NCI-H2196 (cell line): Measurements from ENCODE around the gene TCF3.
"Not testable (repeated sequence)": the region's sequence is repeated elsewhere in the genome, so short reads cannot be mapped to it uniquely, and the experiment has no call there.

ENCODE experiments used
- DNase-seq: peaks from one replicate; lab custom pipeline; 2025; ENCODE audit not compliant: unreplicated experiment; lab: John Stamatoyannopoulos, UW

TCF3 gene

GRCh38 chr19:1652471-1653299 is at the start of gene TCF3:
Gene TCF3, minus strand, starts transcription at chr19:1652615. Its CDS starts 2,367 bp downstream, at chr19:1650248.
- peak; percentile 98 for DNase-seq

- no peak for DNase-seq
These were observed 48.6 kb upstream of the TCF3 start for GRCh38 chr19:1700733-1701663.

- no peak for DNase-seq
These were observed 47.8 kb upstream of the TCF3 start for GRCh38 chr19:1699998-1700732.

GRCh38 chr19:1699386-1699785 is 47.0 kb upstream of the TCF3 start:
- no peak for DNase-seq

DNA sequence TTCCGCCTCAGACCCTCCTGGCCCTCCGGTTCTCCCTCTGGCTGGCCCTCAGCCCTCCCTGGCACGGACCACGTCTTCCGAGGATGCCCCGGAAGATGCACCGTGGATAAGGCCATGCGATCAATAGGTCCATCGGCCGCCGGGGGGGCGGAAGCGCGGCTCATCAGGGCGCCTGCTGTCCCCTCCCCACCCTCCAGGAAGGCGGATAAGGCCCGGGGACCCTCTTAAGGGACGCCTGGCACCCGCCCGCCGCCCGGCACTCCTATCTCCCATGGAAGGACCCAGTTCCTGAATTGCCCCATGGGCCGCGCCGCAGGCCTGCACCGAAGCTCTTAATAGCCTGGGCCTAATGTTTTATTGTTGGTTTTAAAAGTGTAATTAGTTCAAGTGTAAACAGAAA is 46.2 kb upstream of the TCF3 start:
- DNase-seq, result no peak

DNA sequence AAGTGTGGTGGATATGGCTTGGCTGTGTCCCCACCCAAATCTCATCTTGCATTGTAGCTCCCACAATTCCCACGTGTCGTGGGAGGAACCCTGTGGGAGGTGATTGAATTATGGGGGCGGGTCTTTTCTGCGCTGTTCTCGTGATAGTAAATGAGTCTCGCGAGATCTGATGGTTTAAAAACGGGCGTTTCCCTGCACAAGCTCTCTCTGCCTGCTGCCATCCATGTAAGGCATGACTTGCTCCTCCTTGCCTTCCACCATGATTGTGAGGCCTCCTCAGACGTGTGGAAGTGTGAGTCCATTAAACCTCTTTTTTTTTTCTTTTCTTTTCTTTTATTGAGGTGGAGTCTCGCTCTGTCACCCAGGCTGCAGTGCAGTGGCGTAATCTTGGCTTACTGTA is 43.1 kb upstream of the TCF3 start:
- DNase-seq, result not testable (repeated sequence)

DNA sequence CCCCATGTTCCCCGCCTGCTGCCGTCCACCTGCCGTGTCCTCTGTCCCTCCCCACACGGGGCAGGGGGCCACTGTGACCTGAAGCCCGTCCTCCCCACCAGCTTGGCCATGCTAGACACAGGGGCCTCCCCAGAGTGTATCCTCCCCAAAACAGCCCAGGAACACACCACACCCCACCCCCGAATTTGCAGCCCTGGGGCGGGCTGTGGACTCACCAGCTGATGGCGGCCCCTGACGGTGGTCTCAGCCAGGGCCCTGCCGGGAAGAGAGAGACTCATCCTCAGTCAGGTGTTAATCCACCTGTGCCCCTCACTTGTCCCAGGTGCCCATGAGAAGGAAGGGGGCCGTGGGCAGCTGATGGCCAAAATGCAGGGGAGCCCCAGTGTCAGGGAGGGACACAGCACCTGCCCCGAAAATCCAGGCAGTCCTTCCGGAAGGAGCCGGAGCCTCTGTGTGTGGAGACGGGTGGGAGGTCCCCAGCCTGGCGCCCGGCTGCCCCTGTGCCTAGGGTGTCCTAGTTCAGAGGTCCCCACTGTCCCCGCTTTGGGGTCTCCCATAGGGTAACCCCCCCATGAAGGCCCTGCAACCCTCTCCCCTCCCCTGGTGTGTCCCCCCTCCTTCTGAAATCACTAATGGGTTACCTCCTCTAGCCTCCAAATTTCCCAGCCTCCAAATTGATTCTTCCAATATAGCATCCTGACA is 39.3 kb upstream of the TCF3 start:
- DNase-seq, result no peak

DNA sequence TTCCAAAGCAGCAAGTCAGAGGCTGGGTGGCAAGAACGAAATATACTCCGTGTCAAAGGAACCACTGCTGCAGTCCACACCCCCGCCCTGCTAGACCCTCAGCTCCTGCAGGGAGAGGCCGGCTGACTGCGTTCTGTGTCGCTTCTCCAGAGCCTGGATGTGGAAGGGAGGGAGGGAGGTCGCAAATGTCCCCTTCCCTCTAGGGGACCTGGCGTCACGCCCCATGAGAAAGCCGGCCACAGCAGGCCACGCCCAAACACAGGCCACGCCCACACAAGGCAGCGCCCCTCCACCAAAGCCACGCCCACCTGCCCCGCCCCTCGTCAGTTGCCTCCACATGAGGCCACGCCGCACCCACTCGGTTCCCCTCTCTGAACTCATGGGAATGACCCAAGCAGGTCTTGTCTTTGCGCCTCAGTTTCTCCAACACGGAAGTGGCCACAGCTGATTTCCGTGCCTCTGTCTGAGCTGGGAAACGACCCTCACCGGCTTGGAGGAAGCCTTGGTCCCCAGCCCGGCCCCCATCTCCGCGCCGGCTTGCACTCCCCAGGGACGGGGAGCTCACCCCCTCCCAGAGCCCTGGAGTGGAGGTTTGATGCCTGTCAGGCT is 38.4 kb upstream of the TCF3 start:
- DNase-seq, result peak; percentile 51

GRCh38 chr19:1685785-1686184 is 33.4 kb upstream of the TCF3 start:
- not testable (repeated sequence) for DNase-seq

DNA sequence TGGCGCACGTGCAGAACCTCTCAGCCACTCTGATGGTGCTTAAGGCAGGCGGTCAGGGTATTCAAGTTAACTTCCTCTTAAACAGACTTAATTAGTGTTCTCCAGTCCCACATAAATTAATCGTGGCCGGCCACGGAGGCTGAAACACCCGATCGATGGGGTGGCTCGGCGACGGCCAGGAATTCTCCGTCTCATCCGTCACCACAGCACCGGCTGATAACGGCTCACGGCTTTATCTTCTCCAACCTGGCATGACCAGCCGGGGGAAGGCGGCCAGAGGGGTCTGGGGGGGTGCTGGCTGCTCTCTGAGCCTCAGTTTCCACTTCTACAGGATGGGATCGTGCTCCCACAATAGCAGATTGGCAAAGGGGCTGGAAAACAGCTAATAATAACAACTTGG is 32.6 kb upstream of the TCF3 start:
- DNase-seq, result no peak

DNA sequence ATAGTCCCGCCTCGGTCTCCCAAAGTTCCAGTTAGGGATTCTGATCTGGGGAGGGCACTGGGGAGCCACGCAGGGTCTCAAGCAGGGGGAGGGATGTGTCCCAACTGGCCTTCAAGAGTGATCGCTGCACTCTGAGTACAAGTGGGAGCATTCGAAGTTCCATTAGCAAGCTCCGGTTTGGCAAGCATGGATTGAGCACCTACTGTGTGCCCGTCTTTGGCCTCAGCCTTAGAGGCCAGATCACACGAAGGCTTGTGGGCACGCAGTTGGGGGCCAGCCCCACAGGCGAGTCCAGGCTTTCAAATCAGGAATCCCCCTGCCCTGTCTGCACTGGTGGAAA is 32.1 kb upstream of the TCF3 start:
- DNase-seq, result no peak

DNA sequence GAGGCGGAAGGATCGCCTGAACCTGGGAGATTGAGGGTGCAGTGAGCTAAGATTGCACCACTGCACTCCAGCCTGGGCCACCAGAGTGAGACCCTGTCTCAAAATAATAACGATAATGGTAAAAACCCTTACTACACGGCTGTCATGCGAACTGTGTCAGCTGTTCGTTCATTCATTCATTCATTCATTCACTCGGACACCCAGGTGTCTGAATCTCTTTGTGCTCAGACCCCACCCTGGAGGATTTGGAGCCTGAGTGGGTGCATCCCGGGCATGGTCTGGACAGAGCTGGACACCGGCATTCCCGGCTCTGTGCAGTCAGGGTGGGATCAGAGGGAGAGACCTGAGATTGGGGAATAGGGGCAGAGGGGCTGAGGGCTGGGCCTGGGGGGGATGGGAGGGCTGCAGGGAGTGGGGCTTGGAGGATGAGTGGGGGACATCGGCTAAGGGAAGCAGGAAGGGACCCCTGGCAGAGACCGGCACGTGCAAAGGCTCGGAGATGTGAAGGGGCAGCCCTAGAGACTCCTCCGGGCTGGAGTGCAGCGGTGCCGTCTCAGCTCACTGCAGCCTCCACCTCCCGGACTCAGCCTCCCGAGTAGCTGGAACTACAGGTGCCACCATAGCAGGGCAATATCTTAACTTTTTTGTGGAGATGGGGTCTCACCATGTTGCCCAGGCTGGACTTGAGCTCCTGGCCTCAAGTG is 31.6 kb upstream of the TCF3 start:
- no peak for DNase-seq

DNA sequence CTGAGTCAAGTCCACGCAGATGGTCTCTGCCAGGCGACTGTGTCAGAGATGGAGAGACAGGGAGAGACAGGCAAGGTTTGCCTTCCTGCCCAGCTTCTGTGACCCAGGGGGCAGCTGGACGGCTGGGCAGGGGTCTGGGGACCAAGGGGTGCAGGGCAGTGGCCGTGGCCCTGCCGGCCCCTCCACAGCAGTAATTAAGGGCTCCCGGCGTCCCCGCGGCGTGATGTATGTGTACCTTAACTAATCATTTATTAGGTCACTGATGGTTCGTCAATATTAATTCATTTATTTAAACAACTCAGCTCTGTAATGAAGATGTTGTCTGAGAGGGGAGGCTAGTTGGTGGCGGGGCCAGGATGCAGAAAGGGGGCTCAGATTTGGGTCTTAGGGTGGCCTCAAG is 28.6 kb upstream of the TCF3 start:
- no peak for DNase-seq

DNA sequence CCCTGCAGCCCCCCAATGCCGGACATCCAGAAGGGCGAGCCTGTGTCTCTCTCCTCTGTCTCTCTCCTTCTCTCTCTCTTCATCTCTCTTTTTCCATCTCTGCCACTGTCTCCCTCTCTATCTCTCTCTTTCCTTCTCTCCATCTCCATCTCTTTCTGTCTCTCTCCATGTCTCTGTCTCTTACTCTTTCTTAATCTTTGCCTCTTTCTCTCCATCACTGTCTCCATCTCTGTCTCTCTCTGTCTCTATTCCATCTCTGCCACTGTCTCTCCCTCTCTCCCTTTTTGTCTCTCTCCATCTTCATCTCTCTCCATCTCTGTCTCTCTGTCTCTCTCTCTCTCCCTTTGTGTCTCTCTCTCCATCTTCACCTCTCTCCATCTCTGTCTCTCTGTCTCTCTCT is 25.7 kb upstream of the TCF3 start:
- no peak for DNase-seq

DNA sequence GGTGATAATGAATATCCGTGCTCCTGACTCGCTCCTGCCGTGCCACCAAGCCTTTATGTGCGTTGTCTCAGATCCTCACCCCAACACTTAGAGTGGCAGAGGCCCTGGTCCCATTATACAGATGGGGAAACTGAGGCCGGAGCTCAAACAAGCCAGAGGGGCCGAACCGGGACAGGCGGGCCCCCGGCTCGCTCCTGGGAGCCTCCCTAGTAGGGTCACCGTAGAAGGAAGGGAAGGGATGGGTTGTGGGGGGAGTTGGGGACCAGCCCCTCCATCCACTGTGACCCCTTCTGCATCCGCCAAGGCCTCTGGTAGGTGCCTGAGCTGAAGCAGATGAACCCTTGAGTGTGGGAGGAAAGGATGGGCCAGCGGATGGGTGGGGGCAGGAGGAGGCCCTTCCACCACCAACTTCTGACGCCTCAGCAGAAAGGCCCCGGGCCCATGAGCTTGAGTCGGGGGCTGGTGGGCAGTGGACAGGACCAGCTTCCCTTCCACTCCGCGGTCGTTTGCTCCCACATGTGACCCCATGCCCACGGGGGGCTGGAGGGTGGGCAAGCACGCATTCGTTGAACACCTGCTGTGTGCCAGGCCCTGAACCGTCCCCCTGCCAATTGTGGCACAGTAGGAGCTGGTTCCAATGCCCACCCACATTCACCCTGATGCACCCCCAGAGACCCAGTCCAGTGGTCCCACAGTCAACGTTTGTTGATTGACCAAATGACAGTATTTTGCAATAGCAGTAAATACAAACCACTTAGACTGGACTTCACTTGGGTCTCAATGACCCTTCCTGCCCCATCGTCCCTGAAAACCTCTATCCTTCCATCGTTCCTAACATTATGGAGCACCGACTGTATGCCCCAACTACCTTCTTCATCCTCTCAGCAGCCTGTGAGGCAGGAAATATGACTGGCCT is 24.2 kb upstream of the TCF3 start:
- no peak for DNase-seq

- no peak for DNase-seq
These were observed 23.4 kb upstream of the TCF3 start for GRCh38 chr19:1675633-1676350.

DNA sequence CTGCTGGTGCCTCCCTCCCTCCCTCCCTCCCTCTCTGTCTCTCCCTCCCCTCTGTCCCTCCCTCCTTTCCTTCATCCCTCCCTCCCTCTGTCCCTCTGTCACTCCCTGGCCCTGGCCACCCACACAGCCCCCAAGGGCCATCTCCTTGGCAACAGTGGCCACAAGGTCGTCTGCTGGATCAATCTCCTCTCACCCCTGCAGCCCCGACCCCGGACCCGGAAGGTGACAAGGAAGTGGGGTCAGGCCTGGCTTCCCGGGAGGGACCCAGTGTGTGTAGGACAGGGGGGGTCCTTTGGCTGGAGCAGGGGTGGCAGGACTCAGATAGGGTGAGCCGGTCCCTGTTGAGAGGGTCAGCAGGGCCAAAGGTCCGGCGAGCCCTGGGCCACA is 21.9 kb upstream of the TCF3 start:
- DNase-seq, result no peak

DNA sequence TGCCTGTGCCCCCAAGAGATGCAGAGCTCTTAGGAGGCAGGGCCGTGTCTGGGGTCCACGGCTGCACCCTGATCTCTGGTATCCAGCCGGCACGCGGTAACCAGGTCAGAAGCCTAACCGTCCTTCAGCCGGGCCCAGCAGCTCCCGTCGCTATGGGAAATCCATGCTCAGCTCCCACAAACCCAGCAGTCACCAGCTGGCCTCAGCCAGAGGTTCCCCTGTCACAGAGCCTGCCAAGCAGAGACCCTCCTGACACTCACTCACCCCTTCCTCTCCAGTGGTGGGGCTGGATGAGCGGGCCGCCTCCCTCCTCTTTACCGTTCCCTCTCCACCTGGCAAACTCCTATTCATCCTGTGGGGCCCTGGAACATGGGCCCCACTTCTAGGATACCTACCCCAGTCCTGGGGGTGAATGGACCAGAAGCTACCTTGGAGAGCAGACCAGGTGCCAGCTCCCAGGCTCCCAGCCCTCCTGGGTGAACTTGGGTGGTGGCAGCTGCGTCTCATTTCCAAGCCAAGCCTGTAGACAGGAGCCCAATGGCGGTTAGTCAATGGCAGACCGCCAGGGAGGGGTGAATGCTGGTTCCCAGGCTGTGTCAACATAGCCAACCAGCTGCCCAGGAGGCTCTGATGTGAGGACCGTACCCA is 21.4 kb upstream of the TCF3 start:
- DNase-seq, result peak; percentile 63
